HEK293 (cell line): Measurements from ENCODE around the gene MSANTD2.

Source experiments
- ZFP41 ChIP-seq: fragments of 450-650 bp; formaldehyde crosslinking; IDR thresholded peaks from 2 replicates; pipeline ENCODE4 v1.5.1; 2016; ENCODE audit warnings: missing biosample characterization, missing genetic modification characterization, borderline replicate concordance
- ZNF654 ChIP-seq: fragments of 450-650 bp; formaldehyde crosslinking; IDR thresholded peaks from 2 replicates; pipeline ENCODE4 v1.5.1; 2016; ENCODE audit warnings: low read depth, missing biosample characterization, missing genetic modification characterization
- TF ChIP-seq, protein P1 (sequence below): fragments of 450-650 bp; formaldehyde crosslinking; IDR thresholded peaks from 2 replicates; pipeline ENCODE4 v1.5.1; 2016; ENCODE audit warnings: missing biosample characterization, missing genetic modification characterization
- TF ChIP-seq, protein P2 (sequence below): fragments of 450-650 bp; IDR thresholded peaks from 2 replicates; pipeline ENCODE4 v1.5.1; 2018; ENCODE audit warnings: missing biosample characterization, missing genetic modification characterization

DNA sequence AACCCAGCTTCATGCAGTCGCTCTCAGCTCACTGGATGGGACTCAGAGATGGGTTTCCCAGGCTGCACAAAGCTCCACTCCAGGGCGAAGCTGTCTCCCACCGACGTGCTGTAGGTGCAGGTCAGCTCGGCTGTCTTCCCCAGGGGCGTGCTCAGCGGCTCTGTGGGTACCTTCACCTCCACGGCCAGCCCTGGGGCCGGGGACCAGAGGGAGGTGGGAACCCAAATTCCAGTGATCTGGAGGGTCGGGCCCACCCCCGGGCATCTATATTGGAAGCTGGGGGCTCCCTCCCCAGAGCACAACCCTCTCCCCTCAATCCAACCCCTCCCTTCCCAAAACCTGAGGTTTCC is 48.8 kb downstream of the MSANTD2 start:
- TF ChIP-seq, protein P1, sequence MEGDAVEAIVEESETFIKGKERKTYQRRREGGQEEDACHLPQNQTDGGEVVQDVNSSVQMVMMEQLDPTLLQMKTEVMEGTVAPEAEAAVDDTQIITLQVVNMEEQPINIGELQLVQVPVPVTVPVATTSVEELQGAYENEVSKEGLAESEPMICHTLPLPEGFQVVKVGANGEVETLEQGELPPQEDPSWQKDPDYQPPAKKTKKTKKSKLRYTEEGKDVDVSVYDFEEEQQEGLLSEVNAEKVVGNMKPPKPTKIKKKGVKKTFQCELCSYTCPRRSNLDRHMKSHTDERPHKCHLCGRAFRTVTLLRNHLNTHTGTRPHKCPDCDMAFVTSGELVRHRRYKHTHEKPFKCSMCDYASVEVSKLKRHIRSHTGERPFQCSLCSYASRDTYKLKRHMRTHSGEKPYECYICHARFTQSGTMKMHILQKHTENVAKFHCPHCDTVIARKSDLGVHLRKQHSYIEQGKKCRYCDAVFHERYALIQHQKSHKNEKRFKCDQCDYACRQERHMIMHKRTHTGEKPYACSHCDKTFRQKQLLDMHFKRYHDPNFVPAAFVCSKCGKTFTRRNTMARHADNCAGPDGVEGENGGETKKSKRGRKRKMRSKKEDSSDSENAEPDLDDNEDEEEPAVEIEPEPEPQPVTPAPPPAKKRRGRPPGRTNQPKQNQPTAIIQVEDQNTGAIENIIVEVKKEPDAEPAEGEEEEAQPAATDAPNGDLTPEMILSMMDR (tag by site-specific recombination), result no peak
- TF ChIP-seq ZNF654 (no peak), ZFP41 (tag by site-specific recombination) (no peak)
- TF ChIP-seq, protein P2, sequence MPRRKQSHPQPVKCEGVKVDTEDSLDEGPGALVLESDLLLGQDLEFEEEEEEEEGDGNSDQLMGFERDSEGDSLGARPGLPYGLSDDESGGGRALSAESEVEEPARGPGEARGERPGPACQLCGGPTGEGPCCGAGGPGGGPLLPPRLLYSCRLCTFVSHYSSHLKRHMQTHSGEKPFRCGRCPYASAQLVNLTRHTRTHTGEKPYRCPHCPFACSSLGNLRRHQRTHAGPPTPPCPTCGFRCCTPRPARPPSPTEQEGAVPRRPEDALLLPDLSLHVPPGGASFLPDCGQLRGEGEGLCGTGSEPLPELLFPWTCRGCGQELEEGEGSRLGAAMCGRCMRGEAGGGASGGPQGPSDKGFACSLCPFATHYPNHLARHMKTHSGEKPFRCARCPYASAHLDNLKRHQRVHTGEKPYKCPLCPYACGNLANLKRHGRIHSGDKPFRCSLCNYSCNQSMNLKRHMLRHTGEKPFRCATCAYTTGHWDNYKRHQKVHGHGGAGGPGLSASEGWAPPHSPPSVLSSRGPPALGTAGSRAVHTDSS (tag by site-specific recombination), result no peak
